Stimulated activated CD4-positive, alpha-beta T cell treated with anti-CD3 and anti-CD28 coated beads, Interleukin-2, amount 100 ng/mL, for 24 hours (primary cell): ENCODE data around the gene CCDC51.
"Not testable (repeated sequence)": the region's sequence is repeated elsewhere in the genome, so short reads cannot be mapped to it uniquely, and the experiment has no call there.

Experiments used
- DNase-seq, 2 donors: peaks; one replicate each; pipeline ENCODE4 v3.0.0-alpha.2; 2020

CCDC51 gene, protein sequence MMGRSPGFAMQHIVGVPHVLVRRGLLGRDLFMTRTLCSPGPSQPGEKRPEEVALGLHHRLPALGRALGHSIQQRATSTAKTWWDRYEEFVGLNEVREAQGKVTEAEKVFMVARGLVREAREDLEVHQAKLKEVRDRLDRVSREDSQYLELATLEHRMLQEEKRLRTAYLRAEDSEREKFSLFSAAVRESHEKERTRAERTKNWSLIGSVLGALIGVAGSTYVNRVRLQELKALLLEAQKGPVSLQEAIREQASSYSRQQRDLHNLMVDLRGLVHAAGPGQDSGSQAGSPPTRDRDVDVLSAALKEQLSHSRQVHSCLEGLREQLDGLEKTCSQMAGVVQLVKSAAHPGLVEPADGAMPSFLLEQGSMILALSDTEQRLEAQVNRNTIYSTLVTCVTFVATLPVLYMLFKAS

DNA sequence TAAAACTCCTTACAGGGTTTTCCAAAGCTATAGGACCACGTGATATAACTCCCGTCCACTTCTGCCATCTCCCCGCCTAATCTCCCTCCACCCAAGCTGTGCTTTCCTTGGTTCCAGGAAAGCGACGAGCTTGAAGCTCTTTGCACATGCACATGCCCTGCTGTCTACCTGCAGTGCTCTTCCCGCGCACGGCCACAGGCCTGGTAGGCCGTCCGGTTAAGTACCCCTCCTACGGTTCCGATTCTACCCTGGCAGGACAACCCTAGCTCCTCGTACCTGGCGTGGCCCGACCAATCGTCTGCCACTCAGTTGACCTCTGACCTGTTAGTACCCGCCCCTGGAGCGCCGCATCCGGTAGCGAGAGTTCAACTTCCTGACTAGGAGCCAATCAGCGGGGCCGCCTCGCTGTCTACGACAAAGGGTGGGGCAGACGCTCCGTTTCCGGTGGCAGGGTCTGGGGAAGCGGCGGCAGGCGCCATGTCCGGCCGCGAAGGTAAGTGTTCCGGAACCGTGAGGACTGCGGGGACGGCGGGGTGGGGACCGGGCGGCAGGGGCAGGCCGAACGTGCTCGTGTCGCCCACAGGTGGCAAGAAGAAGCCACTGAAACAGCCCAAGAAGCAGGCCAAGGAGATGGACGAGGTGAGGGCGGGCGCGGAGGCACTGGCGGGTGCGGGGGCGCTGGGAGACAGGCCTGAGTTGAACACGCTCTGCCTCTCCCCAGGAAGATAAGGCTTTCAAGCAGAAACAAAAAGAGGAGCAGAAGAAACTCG, at the start of gene CCDC51, which contains the start of gene TMA7:
CCDC51 (minus strand) TSS at position 300 of the 770 bp plus-strand sequence. CDS start 4,991 bp downstream, outside the sequence.
TMA7 (plus strand) TSS at position 438 of the 770 bp plus-strand sequence; CDS start at position 478, 40 bp downstream.
- peak; percentile 98 to 99 for DNase-seq

DNA sequence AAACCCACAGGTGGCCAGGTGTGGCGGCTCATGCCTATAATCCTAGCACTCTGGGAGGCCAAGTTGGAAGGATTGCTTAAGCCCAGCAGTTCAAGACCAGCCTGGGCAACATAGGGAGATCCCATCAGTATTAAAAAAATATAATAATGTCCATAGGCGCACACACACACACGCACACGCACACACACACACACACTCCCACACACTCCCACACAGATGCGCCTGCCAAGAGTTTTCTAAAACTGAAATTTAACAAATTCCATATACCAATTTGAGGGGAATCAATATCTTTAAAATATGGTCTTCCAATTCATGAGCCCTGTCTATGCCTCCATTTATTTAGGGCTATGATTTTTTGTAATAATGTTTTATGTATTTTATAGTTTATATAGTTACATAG, 47.0 kb upstream of the CCDC51 start:
- no peak for DNase-seq

DNA sequence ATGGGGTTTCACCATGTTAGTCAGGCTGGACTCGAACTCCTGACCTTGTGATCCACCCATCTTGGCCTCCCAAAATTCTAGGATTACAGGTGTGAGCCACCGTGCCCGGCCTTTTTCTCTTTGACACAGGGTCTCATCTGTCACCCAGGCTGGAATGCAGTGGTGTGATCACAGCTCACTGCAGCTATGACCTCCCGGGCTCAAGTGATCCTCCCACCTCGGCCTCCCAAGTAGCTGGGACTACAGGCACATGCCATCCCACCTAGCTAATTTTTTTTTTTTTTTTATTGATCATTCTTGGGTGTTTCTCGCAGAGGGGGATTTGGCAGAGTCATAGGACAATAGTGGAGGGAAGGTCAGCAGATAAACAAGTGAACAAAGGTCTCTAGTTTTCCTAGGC, 42.9 kb upstream of the CCDC51 start:
- not testable (repeated sequence) for DNase-seq

DNA sequence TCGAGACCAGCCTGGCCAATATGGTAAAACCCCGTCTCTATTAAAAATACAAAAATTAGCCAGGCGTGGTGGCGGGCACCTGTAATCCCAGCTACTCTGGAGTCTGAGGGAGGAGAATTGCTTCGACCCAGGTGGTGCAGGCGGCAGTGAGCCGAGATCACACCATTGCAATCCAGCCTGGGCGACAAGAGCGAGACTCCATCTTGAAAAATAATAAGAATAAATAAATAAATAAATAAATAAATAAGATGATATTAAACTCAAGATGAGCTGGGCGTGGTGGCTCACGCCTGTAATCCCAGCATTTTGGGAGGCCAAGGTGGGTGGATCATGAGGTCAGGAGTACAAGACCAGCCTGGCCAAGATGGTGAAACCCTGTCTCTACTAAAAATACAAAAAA, 41.0 kb upstream of the CCDC51 start:
- DNase-seq: not testable (repeated sequence)

DNA sequence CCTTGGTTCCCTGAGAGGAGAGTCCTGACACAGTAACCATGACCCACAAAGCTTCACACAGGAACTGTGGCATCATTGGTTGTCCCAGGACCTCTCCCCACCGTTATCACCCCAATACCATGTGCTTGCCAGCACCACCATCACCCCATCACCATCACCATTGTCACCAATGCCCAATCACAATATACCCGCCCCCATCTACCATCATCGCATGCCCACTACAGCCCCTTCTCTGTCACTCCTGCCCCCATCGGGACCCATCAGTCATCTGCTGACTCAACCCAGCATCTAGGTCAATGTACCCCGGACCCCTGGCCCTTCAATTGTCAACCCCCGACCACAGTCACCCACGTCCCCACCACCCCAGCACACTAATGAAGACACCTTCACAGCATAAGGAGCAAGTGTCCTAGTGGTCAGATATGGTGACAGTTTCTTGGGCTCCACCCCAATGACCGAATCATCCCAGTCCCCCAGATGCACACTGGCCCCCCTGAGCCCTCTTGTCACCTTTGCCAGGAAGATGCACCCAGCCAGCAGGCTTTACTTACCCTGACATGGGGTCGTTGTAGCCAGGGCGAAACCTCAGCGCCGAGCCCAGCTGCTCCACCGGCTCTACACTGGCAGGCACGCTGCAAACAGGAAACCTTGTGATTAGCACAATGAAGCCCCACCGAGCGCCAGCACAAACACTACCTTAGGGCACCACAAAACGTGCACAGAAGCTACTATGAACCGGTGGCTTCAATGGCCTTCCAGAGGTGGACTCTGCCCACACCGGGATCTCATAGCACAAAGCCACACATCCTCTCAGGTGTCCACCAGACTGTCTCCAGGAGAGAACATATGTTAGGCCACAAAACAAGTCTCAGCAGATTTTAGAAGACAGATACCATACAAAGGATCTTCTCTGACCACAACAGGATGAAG, 39.0 kb upstream of the CCDC51 start:
- peak; percentile 44 to 52 for DNase-seq

DNA sequence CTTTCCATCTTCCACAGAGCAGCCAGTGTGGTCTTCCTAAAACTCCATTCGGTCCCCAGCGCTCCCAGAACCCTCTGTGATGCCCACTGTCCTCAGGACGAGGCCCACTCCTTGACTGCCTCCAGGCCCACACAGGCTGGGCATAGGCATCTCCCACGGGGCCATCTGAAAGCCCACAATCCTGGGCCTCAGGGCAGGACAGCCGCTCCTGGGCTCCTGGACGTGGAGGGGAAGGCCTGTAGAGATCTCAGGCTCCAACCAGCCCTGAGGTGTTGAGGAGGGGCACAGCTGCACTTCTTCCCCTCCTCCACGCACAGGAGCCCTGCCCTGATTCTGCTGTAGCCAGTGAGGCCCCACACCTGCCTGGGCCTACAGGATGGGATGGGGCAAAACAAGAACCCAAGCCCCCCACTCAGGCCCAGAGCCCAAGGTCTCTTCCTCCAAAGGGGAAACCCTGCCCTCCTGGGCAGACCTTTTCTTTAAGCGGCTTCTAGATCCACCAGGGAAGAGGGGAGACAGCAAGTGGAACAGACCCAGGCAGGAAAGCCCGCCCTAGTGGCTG, 38.1 kb upstream of the CCDC51 start:
- DNase-seq: no peak

DNA sequence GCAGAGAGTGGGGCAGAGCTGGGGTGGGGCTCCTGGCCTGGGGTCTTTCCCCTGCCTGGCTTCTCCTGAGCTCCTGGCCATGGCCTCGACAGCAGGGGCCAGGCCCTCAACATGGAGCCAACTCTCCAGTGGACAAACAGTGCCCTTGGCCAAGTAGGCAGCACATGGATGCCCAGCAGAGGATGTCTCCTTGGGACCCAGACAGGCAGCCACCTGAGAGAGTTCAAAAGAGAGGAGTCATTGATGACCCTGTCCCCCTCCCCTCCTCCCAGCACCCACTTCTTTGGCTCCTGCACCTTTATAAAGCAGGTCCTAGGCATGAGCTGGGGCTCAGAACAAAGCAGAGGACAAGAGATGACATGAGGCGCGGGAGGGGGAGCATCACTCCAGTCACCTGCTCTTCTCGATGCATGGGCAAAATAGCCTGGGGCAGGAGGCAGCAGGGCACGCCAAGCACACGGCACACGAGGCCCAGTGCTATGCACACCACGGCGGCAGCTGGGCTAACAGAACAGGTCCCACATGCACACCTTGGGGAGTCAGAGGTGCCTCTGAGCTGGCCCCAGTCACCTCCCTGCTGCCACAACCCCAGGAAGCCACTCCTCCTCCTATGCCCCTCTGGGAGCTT, 36.6 kb upstream of the CCDC51 start:
- no peak for DNase-seq

DNA sequence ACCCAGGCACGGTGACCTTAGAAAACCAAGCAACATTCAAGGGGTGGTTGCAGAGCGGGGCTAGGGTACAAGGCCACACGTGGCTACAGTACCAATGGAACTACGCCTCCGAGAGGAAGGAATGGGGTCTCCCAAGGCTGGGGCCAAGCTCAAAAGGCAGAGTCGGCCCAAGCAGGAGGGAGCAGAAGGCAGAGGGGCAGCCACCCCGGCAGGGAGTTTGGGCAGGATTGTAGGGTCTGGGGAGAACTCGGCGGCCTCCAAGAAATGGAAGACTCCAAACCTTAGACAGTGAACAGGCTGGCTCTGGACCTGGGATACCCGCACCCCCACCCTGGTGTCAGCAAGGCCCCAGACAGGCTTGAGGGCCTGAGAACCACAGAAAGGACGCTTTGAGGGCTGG, 35.3 kb upstream of the CCDC51 start:
- no peak for DNase-seq

DNA sequence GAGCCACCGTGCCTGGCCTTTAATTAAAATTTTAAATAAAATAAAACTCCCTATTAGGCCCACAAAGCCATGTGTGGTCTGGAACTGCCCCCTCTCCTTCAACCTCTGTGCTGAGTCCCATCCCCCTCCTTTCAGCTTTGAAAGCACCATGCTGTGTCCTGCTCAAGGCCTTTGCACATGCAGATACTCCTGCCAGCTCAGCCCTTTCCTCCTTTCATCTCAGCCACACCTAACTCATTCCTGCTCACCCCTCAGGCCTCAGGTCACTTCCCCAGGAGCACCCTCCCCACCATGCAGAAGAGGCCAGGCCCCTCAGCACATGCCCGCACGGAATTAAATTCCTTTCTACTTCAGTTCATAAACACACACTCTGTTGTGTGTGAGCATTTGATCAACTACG, 34.7 kb upstream of the CCDC51 start:
- DNase-seq: no peak

DNA sequence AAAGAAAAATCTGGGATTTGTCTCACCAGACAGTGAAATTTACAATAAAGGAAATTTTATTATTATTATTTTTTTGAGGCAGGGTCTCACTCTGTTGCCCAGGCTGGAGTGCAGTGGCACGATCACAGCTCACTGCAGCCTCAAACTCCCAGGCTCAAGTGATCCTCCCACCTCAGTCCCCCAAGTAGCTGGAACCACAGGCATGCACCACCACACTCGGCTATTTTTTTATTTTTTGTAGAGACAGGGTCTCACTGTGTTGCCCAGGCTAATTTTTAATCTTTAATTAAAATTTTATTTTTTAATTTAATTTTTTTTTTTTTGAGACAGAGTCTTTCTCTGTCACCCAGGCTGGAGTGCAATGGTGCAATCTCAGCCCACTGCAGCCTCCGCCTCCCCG, 34.1 kb upstream of the CCDC51 start:
- DNase-seq: not testable (repeated sequence)

DNA sequence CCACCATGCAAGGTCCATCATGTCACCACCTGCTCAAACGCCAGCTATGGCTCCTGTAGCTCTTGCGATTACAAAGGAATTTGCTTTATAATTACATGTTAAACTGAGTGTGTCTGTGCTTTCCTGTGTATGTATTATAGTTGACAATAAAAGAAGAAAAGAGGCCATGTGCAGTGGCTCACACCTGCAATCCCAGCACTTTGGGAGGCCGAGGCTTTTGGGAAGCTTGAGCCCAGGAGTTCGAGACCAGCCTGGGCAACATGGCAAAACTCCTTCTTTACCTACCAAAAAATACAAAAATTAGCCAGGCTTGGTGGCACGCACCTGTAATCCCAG, 33.7 kb upstream of the CCDC51 start:
- DNase-seq: no peak

DNA sequence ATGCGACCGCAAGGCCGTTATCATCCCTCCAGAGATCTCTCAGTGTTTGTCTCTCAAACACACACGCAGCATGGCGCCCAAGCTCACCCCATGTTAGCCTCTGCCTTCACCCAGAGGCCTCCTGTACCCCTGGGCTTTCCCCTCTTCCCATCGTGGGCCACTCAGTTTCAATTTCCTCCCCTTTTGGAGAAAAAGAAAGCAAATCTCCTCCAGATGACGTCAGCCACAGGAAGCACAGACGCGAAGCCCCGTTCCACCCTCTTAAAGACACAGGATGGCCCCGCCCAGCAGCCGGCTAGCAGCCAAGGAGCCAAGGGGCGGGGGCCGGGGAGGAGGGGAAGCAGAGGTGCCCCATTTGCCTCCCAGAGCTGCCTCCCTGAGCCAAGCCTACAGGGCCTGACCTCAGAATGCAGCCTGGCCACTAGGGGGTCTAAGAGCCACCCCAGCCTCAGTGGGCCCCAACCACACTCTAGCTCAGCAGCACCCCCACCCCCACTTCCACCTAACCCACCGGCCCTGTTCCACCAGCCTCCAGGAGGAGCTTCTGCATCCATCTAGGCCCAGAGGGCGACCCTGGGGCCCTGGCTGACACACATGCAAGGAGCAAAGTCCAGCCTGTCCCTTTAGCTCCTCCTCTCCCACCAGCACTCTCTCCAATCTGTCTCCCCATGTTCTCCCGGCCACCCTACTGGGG, 33.2 kb upstream of the CCDC51 start:
- peak; percentile 94 to 96 for DNase-seq

DNA sequence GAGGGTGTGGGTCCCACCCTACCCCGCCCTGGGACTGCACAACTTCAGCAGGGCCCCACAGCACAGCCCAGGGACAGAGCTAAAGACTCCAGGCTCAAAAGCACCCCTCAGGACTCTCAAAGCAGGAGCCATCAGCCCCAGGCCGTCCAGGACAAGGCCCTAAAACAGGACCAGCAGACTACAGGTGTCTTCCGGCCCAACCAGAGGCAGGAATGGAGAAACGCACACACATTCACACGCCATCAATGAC, 32.7 kb upstream of the CCDC51 start:
- no peak for DNase-seq

DNA sequence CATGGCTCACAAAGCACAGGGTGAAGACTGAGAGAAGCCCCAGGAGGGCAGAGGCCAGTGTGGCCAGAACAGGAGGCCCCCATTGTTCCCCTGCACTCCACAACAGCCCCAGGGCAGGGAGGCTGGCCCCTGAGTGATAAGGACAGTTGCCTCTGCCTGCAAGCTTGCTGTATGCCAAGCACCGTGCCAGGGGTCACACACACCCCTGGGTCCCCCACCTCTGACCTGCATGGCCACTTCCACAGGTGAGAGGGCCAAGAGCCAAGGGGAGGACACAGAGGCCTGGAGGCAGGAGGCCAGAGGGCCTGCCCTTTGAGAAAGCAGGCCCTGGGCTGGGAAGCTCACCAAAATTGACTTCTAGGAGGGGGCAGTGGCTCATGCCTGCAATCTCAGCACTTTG, 30.4 kb upstream of the CCDC51 start:
- no peak for DNase-seq

DNA sequence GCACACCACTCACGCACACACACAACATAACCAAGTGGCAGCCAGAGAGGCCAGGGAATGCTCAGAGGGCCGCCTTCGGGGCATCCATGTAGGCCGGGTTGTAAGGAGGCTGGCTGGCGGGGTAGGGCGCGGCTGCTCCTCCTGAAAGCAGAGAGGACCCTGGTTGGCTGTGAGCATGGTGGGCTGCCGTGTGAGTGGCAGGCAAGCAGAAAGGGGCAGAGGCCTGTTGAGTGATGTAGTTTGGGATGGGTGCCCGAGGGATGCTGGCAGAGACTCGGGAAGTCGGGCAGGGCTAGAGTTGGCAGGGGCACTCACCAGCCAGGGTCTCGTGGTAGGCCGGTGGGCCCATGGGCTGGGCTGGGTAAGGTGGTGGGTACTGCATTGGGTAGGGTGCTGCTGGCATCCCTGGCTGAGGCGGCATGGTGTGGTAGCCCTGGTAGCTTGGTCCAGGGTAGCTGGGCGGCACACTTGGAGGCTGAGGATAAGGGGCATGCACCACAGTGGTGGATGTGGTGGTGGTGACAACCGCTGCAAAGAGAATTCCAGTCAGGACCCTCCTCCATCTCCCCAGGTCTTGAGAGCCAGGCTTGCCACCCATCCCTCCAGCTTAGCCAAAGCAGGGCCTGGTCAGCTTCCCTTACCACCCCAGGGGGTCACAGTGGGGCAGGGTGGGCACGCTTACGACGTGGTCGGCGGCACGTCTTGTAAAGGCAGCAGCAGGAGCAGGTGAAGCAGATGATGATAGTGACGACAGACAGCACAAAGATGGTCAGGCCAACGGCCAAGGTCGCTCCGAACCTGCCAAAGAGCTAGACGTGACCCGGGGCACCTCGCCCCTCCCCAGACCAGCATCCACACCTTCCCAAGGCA, 29.4 kb upstream of the CCDC51 start:
- DNase-seq: no peak

DNA sequence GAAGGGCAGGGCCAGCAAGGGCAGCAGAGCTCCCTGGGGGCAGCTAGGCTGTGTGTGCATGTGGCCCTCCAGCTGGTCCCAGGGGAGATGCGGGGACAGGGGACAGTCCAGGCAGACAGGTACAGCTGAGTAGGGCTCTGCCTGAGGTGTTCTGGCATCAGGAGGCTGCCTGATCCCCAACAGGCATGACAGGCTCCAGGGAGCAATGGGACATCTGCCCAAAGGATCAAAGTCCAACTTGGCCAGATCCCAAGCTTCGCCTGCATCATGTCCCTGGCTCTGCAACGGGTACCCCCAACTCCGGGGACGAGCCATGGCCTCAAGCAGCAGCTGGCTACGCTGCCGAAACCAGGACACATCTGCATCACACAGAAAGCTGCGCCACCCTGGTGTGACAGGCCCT, 28.4 kb upstream of the CCDC51 start:
- no peak for DNase-seq

DNA sequence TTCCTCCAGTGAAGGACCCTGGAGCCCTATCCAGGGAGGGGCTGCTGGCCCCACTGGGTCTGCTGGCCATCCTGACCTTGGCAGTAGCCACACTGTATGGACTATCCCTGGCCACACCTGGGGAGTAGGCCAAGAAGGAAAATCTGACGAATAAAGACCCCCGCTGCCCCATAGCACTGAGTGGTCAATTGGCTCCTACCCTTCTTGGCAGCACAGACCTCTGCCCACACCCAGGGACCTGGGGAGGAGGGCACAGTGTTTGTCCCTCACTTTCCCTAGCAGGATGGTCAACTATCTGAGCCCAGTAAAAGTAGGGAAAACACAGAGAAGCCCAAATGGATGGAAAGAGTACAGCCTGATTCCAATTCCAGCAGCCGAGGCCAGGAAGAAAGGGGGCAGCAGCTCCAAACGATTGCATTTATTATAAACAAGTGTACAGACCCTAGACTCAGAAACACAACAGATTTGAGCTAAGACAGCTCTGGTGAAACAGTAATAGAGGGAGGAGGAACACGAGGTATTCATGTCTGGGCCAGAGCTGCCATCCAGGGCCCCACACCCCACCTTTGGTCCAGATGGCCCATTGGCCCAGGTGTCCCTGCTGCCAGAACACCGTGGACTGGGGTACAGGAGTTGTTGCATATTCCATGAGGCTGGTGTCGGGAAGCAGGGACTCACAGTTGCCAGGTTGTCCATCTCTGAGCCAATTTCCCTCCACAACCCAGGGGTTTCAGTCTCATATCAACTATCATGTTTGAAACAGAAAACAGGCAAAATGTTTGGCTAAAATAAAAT, 27.8 kb upstream of the CCDC51 start:
- DNase-seq: no peak

DNA sequence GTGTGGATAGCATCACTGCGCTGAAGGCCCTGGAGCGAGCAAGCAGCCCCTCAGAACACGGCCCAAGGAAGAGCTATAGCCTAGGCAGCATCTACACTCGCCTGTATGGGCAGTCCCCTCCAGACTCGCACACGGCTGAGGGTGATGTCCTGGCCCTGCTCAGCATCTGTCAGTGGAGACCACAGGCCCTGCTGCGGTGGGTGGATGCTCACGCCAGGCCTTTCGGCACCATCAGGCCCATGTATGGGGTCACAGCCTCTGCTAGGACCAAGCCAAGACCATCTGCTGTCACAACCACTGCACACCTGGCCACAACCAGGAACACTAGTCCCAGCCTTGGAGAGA, 27.2 kb upstream of the CCDC51 start:
- peak in 1 of 2 donors; percentile 15 for DNase-seq

DNA sequence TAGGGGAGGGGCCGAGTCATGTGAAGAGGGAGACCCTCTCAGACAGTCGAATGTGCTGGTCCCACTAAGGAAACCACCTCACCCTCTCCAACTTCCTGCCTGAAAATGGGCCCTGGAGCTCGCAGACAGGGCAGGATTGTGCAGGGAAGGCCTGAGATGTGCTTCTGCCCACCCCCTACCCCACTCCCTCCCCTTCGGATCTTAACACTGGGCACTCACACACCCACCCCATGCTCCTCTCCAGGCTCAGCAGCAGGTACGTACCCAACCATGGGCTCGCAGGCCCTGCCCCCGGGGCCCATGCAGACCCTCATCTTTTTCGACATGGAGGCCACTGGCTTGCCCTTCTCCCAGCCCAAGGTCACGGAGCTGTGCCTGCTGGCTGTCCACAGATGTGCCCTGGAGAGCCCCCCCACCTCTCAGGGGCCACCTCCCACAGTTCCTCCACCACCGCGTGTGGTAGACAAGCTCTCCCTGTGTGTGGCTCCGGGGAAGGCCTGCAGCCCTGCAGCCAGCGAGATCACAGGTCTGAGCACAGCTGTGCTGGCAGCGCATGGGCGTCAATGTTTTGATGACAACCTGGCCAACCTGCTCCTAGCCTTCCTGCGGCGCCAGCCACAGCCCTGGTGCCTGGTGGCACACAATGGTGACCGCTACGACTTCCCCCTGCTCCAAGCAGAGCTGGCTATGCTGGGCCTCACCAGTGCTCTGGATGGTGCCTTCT, 26.6 kb upstream of the CCDC51 start:
- DNase-seq: peak; percentile 48 to 49
